ENCODE data around the gene FAM83G. TPM values are rescaled to one million over a fixed set of nuclear protein-coding genes. Genes with fewer than 3 reads are reported as not detected.
A peak's percentile ranks its signal among the peaks of the same experiment; 100 is the strongest.

The FAM83G gene
- total RNA-seq, 1 donor from 2014 or later, result 4.3 TPM

- DNase-seq (ENCODE audit: low read depth), result no peak
Measured at GRCh38 chr17:18991531-18992315, 12.8 kb downstream of the FAM83G start.

- DNase-seq (ENCODE audit: low read depth), result no peak
Measured at GRCh38 chr17:18990331-18990730, 14.2 kb downstream of the FAM83G start.

GRCh38 chr17:18988546-18989173 lies 15.9 kb downstream of the FAM83G start:
- DNase-seq (ENCODE audit: low read depth), result no peak

DNA sequence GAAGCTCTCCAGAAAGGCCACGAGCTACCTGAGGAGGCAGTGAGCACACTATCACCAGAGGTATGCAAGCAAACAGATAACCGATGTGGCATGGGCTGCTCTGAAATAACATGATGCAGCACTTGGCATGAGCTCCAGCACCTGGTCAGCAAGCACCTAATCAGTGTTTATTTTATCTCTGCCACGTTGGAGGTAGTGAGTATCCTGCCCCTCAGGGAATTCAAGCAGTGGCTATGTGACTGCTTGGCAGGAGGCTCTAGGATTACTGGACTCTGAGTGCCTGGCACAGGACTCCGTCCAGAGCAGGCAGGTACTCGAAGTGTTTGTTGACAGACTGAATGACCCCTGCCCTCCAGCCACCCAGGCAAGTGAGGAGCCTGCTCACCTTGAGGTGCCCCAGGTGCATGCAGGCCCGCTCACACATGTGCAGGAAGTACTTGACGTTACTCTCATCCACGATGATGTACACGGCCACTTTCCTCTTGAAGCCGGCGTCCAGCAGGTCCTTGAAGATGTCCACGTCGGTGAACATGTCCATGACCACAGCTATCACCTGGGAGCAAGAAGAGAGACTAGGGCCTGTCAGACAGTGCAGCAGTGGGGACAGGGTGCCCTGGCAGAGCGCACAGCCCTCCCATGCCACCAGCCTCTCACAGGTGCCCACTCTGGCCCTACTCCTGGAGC lies 16.6 kb downstream of the FAM83G start:
- DNase-seq (ENCODE audit: low read depth), result no peak

DNA sequence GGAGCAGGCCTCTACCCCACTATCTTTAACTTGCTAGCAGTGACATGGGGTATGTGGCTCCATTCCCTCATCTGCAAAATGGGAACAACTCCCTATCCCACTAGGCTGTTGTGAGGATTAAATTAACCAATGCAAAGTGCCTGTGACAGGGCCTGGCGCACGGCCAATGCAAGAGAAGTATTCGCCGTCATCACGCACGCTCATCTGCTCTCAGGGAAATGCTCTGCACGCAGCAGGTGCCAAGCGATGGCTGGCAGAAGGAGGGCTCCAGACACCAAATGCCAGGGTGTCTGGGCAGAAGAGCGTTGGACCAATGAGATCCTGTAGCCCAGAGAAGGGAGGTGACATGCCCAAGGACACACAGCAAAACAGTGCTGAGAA lies 17.3 kb downstream of the FAM83G start:
- no peak for DNase-seq (ENCODE audit: low read depth)

- DNase-seq (ENCODE audit: low read depth), result no peak
Measured at GRCh38 chr17:18986541-18987229, 17.9 kb downstream of the FAM83G start.

DNA sequence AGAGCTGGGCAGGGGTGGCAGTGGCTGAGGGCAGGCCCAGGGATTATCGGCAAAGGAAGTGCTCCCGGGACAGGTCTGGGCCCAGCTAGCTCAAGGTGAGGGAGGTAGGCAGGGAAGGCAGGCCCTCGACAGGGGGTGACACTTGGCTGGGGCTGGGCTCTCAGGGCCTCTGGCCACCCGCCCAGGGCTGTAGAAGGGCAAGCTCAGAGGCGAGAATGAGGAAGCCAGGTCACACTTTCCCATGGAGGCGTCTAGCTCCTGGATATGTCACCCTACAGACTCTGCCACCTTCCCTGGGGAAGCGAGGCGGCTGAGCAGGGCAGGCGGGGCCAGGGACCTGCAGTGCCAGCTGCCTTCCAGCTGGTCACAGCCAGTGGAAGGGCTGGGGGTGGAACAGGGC lies 19.1 kb downstream of the FAM83G start:
- no peak for DNase-seq (ENCODE audit: low read depth)

DNA sequence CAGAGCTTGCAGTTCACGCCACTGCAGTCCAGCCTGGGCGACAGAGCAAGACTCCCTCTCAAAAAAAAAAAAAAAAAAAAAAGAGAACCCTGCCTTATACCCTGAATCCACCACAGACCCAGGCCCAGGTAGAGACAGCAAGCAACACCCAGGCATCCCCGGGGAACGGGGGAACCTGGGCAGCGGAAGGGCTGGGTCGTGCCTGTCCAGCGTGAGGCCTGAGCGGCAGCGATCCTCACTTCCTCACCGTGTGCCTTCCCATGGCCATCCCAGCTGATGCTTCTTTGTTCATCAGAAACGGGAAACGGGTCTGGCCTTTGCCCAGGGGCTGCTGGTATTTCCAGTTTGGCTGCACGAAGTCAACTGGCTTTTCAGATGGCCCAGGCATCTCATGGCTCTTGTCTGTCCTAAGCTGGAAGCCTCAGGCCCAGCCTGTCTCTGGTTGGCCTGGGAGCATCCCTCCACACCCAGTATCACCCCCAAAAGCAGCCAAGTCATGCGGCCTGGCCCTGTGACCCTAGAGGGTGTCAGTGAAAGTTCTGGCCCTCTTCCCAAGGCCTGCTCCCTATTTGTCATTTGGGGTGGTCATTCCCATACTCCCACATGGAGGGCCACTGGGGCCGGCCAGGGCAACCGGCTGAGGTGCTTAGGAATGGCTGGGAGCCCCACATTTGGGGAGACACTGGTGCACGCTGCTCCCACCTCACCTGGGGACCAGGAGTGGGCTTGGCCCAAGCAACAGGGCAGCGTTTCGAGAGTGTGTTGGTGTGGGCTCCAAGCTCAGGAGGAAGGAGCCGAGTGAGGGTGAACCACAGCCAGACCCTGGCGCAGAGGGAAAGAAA lies 20.1 kb downstream of the FAM83G start:
- no peak for DNase-seq (ENCODE audit: low read depth)

DNA sequence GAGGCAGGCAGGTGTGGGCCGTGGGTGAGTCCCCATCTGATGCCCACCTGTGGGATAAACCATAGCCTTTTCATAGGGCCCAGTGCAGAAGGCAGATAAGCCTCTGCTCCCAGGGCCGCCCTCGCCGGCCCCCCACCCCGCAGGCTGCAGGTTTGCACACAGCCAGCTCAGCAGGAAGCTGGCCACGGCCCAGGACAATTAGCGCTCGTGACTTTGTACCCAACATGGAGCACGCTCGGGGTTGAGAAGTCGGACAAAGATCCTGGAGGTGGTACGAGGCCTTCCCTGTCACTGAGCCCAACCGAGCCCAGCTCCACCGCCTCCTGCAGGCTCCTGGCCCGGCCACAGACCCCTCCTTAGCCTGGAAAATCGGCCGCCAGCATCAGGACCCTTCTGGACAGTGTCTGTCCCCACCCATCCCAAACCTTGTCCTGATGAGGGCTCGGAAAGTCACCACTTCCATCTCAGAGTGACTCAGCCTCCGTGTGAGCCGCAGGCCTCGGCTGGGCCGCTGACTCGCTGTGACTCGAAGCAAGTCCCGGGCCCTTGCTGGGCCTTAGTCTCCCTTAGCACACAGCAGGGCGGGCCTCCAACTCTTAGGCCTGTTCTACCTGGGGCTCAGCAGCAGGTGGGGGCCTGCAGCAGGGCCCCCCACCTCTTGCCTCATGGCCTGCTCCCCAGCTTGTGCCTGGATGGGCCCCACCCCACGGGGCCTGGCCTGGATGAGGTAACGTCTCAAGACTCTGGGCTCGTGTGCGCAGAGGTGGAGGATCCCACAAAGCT lies 22.7 kb downstream of the FAM83G start:
- DNase-seq (ENCODE audit: low read depth), result peak; percentile 58

GRCh38 chr17:18981335-18981641 lies 23.3 kb downstream of the FAM83G start:
- no peak for DNase-seq (ENCODE audit: low read depth)

DNA sequence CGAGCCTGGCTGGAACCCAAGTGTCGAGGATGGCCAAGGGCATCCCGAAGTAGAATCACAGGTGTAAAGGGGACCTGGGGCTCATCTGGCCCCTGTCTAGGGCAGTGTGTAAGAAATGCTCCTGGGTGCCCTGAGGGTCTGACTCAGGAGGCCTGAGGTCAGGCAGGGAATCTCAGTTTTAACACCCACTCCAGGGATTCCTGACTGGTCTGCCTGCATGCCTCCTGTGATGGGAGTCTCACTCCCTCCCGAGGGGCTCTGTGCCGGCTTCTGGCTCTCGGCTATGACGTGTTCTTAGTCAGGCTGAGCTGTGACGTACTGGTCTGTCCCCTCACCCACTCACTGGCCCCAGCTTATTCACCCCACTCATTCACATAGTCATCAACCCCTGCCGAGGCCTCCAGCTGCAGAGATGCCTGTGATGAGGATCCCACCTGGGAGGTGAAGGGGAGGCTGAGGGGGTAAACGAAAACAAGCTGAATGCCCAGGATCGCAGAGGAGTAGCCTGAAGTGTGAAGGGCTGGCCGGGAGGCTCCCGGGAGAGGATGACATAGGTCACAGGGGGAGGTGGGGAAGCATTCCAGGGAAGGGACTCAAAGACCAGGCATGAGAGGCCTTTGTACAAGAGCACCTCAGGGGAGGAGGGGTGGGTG lies 23.8 kb downstream of the FAM83G start:
- DNase-seq (ENCODE audit: low read depth), result no peak

- no peak for DNase-seq (ENCODE audit: low read depth)
Measured at GRCh38 chr17:18978655-18979054, 25.9 kb downstream of the FAM83G start.

DNA sequence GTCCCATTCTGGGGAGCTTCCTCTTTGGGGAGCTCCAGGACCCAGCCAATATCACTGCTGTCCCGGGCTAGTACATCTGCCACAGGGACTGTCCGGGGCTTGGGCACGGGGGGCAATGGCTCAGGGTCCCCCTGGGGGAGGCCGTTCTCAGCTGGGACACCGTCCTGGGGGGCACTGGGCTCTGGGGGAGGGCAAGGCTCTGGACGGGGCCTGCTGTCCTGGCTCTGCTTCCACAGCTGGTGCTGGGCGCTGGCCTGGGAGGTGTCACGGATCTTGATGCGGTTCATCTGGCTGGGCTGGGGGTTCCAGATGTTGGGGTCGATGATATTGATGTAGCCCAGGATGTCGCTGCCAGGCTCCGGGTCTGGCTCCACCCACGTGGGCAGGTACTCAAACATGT lies 26.5 kb downstream of the FAM83G start:
- DNase-seq (ENCODE audit: low read depth), result no peak

DNA sequence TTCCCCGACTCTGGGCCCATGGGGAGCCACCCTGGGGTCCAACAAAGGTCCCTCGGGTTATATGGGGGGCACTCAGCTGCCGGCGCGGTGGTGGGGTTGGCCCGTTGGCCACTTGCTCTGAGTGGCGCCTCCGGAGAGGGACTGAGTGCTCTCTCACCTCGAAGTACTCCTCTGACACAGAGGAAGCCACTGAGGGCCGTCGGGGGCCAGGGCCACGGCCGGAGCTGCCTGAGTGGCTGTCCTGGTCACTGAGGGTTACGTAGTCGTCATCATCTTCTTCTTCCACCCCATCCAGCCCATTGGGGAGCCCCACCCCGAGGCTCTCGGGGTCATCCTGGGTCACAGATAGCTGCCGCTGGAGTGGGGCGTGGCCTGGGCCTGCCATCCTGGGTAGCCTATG lies 26.9 kb downstream of the FAM83G start:
- DNase-seq (ENCODE audit: low read depth), result no peak

DNA sequence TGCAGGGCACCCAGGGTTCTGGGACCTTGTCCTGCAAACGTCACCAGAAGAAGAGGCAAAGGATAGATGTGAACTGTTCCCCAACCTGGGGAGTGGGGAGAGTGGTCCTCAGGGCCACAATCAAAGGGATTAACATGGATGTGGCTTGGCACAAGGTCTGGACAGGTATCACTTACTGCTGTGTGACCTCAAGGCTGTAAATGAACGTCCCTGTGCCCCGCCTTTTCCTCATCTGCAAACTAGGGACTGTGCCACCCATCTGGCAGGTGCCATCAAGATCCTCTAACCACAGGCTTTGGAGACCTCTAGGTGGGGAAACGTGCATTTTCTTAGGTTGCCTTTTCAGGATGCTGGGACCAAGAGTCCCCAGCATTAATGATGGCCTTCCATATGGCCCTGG lies 27.5 kb downstream of the FAM83G start:
- no peak for DNase-seq (ENCODE audit: low read depth)

- DNase-seq (ENCODE audit: low read depth), result no peak
Measured at GRCh38 chr17:18976201-18976600, 28.4 kb downstream of the FAM83G start.

DNA sequence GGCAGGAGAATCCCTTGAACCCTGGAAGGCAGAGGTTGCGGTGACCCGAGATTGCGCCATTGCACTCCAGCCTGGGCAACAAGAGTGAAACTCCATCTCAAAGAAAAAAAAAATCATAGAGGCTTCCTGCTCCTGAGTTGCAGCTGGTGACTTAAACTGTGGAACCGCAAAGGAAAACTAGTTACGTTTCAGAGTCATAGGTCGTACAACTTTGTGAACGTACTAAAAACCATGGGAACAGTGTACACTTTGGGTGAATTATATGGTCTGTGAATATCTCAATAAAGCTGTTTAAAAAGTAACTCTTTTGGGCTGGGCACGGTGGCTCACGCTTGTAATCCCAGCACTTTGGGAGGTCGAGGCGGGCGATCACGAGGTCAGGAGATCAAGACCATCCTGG lies 29.0 kb downstream of the FAM83G start:
- no peak for DNase-seq (ENCODE audit: low read depth)

GRCh38 chr17:18974407-18975149 lies 30.0 kb downstream of the FAM83G start:
- peak; percentile 59 for DNase-seq (ENCODE audit: low read depth)

DNA sequence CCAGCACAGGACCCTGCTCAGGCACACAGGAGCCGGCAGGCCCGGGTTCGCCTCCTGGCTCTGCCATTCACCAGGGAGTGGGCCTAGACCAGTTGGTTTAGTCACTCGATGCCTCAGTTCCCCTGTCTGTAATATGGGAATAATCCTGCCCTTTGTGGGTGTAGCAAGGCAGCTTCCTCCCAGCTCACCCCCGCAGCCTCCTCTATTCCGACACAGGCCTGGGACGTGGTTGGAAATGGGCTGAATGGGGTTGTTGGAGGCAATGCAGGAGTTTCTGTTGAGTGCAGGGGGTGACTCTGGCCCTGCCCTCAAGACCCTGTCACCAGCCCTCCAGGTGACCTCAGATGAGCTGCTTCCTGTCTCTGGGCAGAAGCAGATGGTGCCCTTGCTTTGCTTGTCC lies 32.8 kb downstream of the FAM83G start:
- no peak for DNase-seq (ENCODE audit: low read depth)
